ENCODE results near the gene CKMT2.

DNA sequence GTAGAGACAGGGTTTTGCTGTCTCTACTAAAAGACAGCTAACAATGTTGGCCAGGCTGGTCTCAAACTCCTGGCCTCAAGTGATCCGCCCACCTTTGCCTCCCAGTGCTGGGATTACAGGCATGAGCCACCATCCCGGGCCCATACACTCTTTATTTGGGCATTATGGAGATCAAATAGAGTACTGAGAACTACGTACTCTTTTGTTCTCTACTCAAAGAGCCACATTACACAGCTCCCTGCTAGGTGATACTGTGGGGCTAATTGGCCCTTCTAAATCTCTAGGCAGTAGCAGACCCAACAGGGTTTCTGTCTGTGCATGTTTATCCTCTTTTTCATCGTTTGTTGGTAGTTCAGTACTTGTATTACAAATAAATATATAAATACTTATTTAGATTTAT is 16.1 kb downstream of the CKMT2 start:
- TF ChIP-seq, protein P1, sequence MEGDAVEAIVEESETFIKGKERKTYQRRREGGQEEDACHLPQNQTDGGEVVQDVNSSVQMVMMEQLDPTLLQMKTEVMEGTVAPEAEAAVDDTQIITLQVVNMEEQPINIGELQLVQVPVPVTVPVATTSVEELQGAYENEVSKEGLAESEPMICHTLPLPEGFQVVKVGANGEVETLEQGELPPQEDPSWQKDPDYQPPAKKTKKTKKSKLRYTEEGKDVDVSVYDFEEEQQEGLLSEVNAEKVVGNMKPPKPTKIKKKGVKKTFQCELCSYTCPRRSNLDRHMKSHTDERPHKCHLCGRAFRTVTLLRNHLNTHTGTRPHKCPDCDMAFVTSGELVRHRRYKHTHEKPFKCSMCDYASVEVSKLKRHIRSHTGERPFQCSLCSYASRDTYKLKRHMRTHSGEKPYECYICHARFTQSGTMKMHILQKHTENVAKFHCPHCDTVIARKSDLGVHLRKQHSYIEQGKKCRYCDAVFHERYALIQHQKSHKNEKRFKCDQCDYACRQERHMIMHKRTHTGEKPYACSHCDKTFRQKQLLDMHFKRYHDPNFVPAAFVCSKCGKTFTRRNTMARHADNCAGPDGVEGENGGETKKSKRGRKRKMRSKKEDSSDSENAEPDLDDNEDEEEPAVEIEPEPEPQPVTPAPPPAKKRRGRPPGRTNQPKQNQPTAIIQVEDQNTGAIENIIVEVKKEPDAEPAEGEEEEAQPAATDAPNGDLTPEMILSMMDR (IDR thresholded peaks at IDR 0.05): no peak
- TF ChIP-seq POLR2A (IDR thresholded peaks at IDR 0.05): no peak

All from ovary (tissue), 3 donors.